Bronchial epithelial cell (primary cell): ENCODE measurements around the gene ARFIP1. TPM values are rescaled to one million over a fixed set of nuclear protein-coding genes. Genes with fewer than 3 reads are reported as not detected.

Experiments used
- DNase-seq: peaks from one replicate; pipeline ENCODE4 v3.0.0-alpha.2; 2010; ENCODE audit warnings: low read depth
- FAIRE-seq: peaks from 2 replicates; lab custom pipeline; 2011; peaks lifted over from hg19 to GRCh38; lab: Jason Lieb, UNC
- H3K27me3 ChIP-seq: 2 replicates; pipeline ENCODE4 v1.5.1; 2011; ENCODE audit warnings: low read length; ENCODE audit not compliant: control insufficient read depth, insufficient read depth
- H3K36me3 ChIP-seq: 2 replicates; pipeline ENCODE4 v1.5.1; 2011; ENCODE audit warnings: low read length; ENCODE audit not compliant: control insufficient read depth, insufficient read depth
- H3K4me3 ChIP-seq: 2 replicates; pipeline ENCODE4 v1.5.1; 2011; ENCODE audit warnings: mild to moderate bottlenecking, low read depth, low read length, control low read depth
- CTCF ChIP-seq: IDR thresholded peaks from 2 replicates; pipeline ENCODE4 v1.5.1; 2011; ENCODE audit warnings: mild to moderate bottlenecking, moderate library complexity, low read length, control low read depth, inconsistent platforms; ENCODE audit not compliant: insufficient read depth, severe bottlenecking
- total RNA-seq: library from RNA; depleted of rRNA; stranded (reverse); fragments of >200 nt; gene quantifications from 2 replicates; pipeline ENCODE4 v1.2.1, GENCODE V29; 2014

ARFIP1 gene
- total RNA-seq, 1 donor from 2014 or later: 35.8 TPM

- Histone ChIP-seq H3K27me3 (no peaks in the 10 kb centered on the region), H3K36me3 (no peaks in the 10 kb centered on the region), H3K4me3 (no peak overlapping the region)
- DNase-seq: no peak
- no peak for TF ChIP-seq CTCF
- no peak for FAIRE-seq
Measured at GRCh38 chr4:152919826-152920225, 140.1 kb downstream of the ARFIP1 start.

GRCh38 chr4:152920768-152921167 lies 141.0 kb downstream of the ARFIP1 start:
- Histone ChIP-seq H3K27me3 (no peaks in the 10 kb centered on the region), H3K4me3 (no peak overlapping the region), H3K36me3 (no peaks in the 10 kb centered on the region)
- FAIRE-seq (no peak), DNase-seq (no peak)
- TF ChIP-seq CTCF: no peak

- DNase-seq (no peak), FAIRE-seq (no peak)
- no peak overlapping the region for H3K4me3 ChIP-seq
- no peaks in the 10 kb centered on the region for H3K27me3 ChIP-seq
- H3K36me3 ChIP-seq: no peaks in the 10 kb centered on the region
- TF ChIP-seq CTCF: no peak
Measured at GRCh38 chr4:152921284-152921683, 141.5 kb downstream of the ARFIP1 start.

- TF ChIP-seq CTCF: no peak
- Histone ChIP-seq H3K27me3 (no peaks in the 10 kb centered on the region), H3K4me3 (no peak overlapping the region), H3K36me3 (no peaks in the 10 kb centered on the region)
- DNase-seq (no peak), FAIRE-seq (no peak)
Measured at GRCh38 chr4:152925851-152926250, 146.1 kb downstream of the ARFIP1 start.

- H3K27me3 ChIP-seq: no peaks in the 10 kb centered on the region
- TF ChIP-seq CTCF: no peak
- DNase-seq (no peak), FAIRE-seq (no peak)
- no peaks in the 10 kb centered on the region for H3K36me3 ChIP-seq
- H3K4me3 ChIP-seq: no peak overlapping the region
Measured at GRCh38 chr4:152926959-152927358, 147.2 kb downstream of the ARFIP1 start.

- FAIRE-seq (no peak), DNase-seq (no peak)
- TF ChIP-seq CTCF: no peak
- no peaks in the 10 kb centered on the region for H3K36me3 ChIP-seq
- H3K27me3 ChIP-seq: no peaks in the 10 kb centered on the region
- no peak overlapping the region for H3K4me3 ChIP-seq
Measured at GRCh38 chr4:152927737-152928136, 148.0 kb downstream of the ARFIP1 start.
